Fibroblast of the aortic adventitia (primary cell): ENCODE results near the gene TP63. TPM values are rescaled to one million over a fixed set of nuclear protein-coding genes. Genes with fewer than 3 reads are reported as not detected.

ENCODE experiments used
- DNase-seq: peaks from one replicate; pipeline ENCODE4 v3.0.0-alpha.2; 2010; ENCODE audit warnings: low read depth
- H3K4me3 ChIP-seq: 2 replicates; pipeline ENCODE4 v1.5.1; 2011; ENCODE audit warnings: low read depth, mild to moderate bottlenecking, control low read depth, low read length, moderate library complexity
- total RNA-seq: library from RNA; depleted of rRNA; stranded (reverse); fragments of >200 nt; gene quantifications from 2 replicates; pipeline ENCODE4 v1.2.3, GENCODE V29; 2012; ENCODE audit warnings: low replicate concordance
- TF ChIP-seq, protein P1 (sequence below): IDR thresholded peaks from 2 replicates; pipeline ENCODE4 v1.5.1; 2011; ENCODE audit warnings: mild to moderate bottlenecking, low read length, control low read depth, inconsistent platforms; ENCODE audit not compliant: insufficient read depth

The TP63 gene
- total RNA-seq, 1 donor: 0.18 TPM

DNA sequence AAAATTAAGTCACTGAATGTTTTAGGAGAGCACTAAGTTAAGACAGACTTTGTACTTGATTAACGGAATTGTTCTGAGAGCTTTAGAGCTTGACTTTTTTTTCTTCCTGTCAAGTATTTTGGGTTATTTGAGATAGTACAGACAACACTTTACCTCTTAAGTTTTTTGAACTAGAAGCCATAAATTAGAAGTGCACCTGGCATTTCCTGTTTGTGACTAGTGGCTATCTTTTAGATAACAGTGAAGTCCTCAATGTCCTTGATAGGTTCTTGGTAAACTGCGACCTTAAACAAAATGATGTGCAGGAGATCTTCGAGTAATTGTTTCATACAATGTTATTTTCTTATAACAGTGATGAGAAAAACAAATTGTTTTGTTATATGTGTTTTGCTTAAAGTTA is 213.9 kb downstream of the TP63 start:
- no peak overlapping the region for H3K4me3 ChIP-seq
- TF ChIP-seq, protein P1, sequence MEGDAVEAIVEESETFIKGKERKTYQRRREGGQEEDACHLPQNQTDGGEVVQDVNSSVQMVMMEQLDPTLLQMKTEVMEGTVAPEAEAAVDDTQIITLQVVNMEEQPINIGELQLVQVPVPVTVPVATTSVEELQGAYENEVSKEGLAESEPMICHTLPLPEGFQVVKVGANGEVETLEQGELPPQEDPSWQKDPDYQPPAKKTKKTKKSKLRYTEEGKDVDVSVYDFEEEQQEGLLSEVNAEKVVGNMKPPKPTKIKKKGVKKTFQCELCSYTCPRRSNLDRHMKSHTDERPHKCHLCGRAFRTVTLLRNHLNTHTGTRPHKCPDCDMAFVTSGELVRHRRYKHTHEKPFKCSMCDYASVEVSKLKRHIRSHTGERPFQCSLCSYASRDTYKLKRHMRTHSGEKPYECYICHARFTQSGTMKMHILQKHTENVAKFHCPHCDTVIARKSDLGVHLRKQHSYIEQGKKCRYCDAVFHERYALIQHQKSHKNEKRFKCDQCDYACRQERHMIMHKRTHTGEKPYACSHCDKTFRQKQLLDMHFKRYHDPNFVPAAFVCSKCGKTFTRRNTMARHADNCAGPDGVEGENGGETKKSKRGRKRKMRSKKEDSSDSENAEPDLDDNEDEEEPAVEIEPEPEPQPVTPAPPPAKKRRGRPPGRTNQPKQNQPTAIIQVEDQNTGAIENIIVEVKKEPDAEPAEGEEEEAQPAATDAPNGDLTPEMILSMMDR: no peak
- no peak for DNase-seq

DNA sequence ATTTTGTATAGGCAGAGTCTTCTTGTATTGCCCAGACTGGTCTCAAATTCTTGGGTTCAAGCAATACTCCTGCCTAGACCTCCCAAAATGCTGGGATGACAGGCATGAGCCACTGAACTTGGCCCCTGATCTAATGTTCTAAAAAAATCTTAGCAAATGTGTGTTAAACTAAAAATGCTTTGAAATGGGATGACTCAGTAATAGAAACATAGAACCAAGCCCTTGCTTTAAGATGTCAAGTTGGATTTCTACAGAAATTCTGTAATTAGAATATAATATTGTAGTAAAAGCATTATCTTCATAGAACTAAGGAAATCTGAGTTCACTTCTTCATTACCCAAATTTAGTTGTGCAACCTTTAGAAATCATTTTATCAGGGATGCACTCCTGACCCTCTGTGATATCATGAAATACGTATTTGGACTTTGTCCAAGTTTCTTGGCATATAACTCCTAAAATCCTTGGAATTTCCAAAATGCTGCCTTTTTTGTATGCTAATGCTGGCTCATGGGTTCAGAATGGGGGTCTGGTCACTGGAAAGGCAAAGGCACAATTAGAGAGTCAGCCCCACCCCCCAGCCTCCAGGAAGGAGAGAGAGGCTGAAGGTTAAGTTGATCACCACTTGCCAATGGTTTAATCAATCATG is 217.3 kb downstream of the TP63 start:
- no peak overlapping the region for H3K4me3 ChIP-seq
- peak; percentile 83 for DNase-seq

DNA sequence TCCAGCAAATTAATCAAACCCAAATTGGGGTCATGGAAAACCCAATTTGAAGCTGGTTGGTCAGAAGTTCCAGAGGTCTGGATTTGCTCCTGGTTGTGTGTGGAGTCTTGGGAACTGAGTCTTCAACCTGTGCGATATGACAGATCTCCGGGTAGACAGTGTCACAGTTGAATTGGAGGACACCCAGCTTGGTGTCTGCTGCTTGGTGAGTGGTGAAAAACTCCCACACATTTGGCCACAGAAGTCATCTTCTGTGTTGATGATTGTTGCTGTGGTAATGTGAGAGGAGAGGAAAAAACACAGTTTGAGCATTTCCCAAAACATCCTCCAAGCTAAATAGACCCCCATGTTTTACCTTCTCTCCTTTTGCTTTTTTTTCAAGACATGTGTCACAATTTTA is 218.1 kb downstream of the TP63 start:
- TF ChIP-seq, protein P1: no peak
- H3K4me3 ChIP-seq: no peak overlapping the region
- no peak for DNase-seq

More for the DNA sequence above, 217.3 kb downstream of the TP63 start:
- TF ChIP-seq, protein P1: no peak

DNA sequence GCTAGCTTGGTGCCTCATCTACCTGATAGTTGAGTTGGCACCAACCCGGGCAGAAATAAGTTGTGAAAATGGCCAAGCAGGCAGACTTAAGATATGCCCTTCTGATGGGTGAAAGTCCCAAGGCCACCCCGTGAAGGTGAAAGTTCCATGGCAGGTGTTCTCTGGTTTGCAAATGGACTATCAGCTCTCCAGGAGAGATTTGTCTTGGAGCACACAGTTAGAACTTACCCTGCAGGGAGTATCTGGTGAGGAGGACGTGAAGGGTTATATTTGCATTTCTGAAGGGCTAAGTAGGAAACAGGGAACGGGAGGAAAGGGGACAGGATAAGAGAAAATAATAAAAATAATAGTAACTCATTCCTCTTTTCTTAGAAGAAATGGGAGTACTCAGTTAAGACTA is 220.5 kb downstream of the TP63 start:
- TF ChIP-seq, protein P1: no peak
- no peak for DNase-seq
- H3K4me3 ChIP-seq: no peak overlapping the region

DNA sequence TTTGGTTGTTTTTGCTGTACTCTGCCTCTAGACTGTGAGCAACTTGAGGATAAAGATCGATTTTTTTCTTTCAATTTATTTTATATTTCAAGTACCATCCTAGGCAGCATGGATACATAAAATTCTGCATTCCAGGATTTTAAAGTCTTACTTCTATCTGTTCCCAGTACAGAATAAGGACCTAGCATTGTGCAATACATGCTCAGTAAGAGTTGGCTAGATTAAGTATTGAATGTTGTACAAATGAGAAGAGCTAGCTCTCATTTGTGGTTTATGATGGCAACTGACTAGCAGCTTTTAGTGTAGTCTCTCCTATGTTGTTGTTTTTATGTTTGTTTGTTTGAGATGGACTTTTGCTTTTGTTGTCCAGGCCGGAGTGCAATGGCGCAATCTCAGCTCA is 222.7 kb downstream of the TP63 start:
- DNase-seq: no peak
- no peak overlapping the region for H3K4me3 ChIP-seq
- TF ChIP-seq, protein P1: no peak

DNA sequence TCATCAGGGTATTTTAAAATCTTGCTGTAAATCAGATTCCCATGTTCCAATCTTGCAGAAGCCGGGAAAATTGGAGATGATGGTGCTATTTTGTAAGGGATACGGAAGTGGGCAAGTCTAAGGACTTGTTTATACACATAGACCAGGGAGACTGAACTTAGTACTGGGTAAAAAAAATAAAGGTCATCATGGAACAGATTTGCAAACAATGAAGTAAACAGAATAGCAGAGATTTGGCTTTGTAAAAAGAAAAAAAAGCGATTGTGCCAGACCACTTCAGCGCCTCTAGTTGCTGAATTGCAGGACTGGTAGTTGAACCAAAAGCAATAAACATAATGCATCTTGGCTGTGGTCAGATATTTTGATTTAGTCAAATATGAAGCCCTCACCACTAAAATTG is 229.1 kb downstream of the TP63 start:
- H3K4me3 ChIP-seq: no peak overlapping the region
- TF ChIP-seq, protein P1: no peak
- no peak for DNase-seq
